H9 (cell line): ENCODE results near the gene TSPAN5. TPM values are rescaled to one million over a fixed set of nuclear protein-coding genes. Genes with fewer than 3 reads are reported as not detected.

Experiments used
- DNase-seq: peaks from one replicate; pipeline ENCODE4 v3.0.0-alpha.2; 2017
- H2AFZ ChIP-seq: one replicate; pipeline ENCODE4 v1.6.1; 2013; ENCODE audit warnings: mild to moderate bottlenecking, low read length, control low read depth, moderate library complexity
- H2AK5ac ChIP-seq: 2 replicates; pipeline ENCODE4 v1.6.1; 2013; ENCODE audit warnings: low read length, control low read depth, mixed read lengths; ENCODE audit not compliant: insufficient read length
- H2BK120ac ChIP-seq: one replicate; pipeline ENCODE4 v1.6.1; 2013; ENCODE audit warnings: low read depth, mild to moderate bottlenecking, low read length, control low read depth, inconsistent platforms; ENCODE audit not compliant: poor library complexity, severe bottlenecking
- H2BK12ac ChIP-seq: 2 replicates; pipeline ENCODE4 v1.6.1; 2013; ENCODE audit warnings: low read length, control low read depth, mixed read lengths, low read depth; ENCODE audit not compliant: insufficient read length
- H2BK15ac ChIP-seq: 2 replicates; pipeline ENCODE4 v1.6.1; 2013; ENCODE audit warnings: low read depth, low read length, control low read depth
- H2BK20ac ChIP-seq: one replicate; pipeline ENCODE4 v1.6.1; 2013; ENCODE audit warnings: low read depth, mild to moderate bottlenecking, low read length, control low read depth, inconsistent platforms; ENCODE audit not compliant: poor library complexity, severe bottlenecking
- H2BK5ac ChIP-seq: 2 replicates; pipeline ENCODE4 v1.6.1; 2013; ENCODE audit warnings: low read length, control low read depth, mixed read lengths; ENCODE audit not compliant: insufficient read length
- H3K14ac ChIP-seq: 2 replicates; pipeline ENCODE4 v1.6.1; 2013; ENCODE audit warnings: low read length, control low read depth; ENCODE audit not compliant: insufficient read depth
- H3K18ac ChIP-seq: 2 replicates; pipeline ENCODE4 v1.6.1; 2013; ENCODE audit warnings: low read depth, mild to moderate bottlenecking, mixed read lengths, low read length, control low read depth; ENCODE audit not compliant: insufficient read length
- H3K23ac ChIP-seq: 2 replicates; pipeline ENCODE4 v1.6.1; 2013; ENCODE audit warnings: low read length, control low read depth, mixed read lengths, low read depth; ENCODE audit not compliant: insufficient read length
- H3K23me2 ChIP-seq: 2 replicates; pipeline ENCODE4 v1.6.1; 2013; ENCODE audit warnings: low read depth, mild to moderate bottlenecking, mixed read lengths, low read length, control low read depth; ENCODE audit not compliant: insufficient read length, poor library complexity, severe bottlenecking
- H3K27ac ChIP-seq: 2 replicates; pipeline ENCODE4 v1.5.1; 2013; ENCODE audit warnings: low read length, control low read depth, mixed read lengths, low read depth; ENCODE audit not compliant: insufficient read length
- H3K27me3 ChIP-seq: 2 replicates; pipeline ENCODE4 v1.6.1; 2013; ENCODE audit warnings: low read length, control low read depth, inconsistent platforms; ENCODE audit not compliant: insufficient read depth
- H3K4ac ChIP-seq: 2 replicates; pipeline ENCODE4 v1.6.1; 2013; ENCODE audit warnings: low read depth, mild to moderate bottlenecking, control low read depth, inconsistent platforms, low read length, moderate library complexity
- H3K4me1 ChIP-seq: 2 replicates; pipeline ENCODE4 v1.6.1; 2013; ENCODE audit warnings: low read length, control low read depth, inconsistent platforms; ENCODE audit not compliant: insufficient read depth
- H3K4me2 ChIP-seq: 2 replicates; pipeline ENCODE4 v1.6.1; 2013; ENCODE audit warnings: low read length, control low read depth, mixed read lengths; ENCODE audit not compliant: insufficient read length, insufficient read depth
- H3K56ac ChIP-seq: 2 replicates; pipeline ENCODE4 v1.6.1; 2013; ENCODE audit warnings: low read depth, mild to moderate bottlenecking, mixed read lengths, low read length, control low read depth; ENCODE audit not compliant: insufficient read length
- H3K79me1 ChIP-seq: 2 replicates; pipeline ENCODE4 v1.6.1; 2013; ENCODE audit warnings: low read depth, mild to moderate bottlenecking, moderate library complexity, low read length, control low read depth, inconsistent platforms; ENCODE audit not compliant: insufficient read depth, poor library complexity, severe bottlenecking
- H3K79me2 ChIP-seq: 2 replicates; pipeline ENCODE4 v1.6.1; 2013; ENCODE audit warnings: low read length, control low read depth, inconsistent platforms; ENCODE audit not compliant: insufficient read depth
- H3K9ac ChIP-seq: 2 replicates; pipeline ENCODE4 v1.6.1; 2013; ENCODE audit warnings: low read length, control low read depth, mixed read lengths; ENCODE audit not compliant: insufficient read length; ENCODE audit errors: extremely low read depth
- H3K9me3 ChIP-seq: one replicate; pipeline ENCODE4 v1.6.1; 2013; ENCODE audit warnings: low read depth, low read length, inconsistent platforms; ENCODE audit not compliant: control insufficient read depth
- H3T11ph ChIP-seq: one replicate; pipeline ENCODE4 v1.6.1; 2013; ENCODE audit warnings: mild to moderate bottlenecking, low read length, control low read depth, inconsistent platforms
- H4K20me1 ChIP-seq: one replicate; pipeline ENCODE4 v1.6.1; 2013; ENCODE audit not compliant: control insufficient read depth, insufficient read length, insufficient read depth
- H4K5ac ChIP-seq: 2 replicates; pipeline ENCODE4 v1.6.1; 2013; ENCODE audit warnings: low read depth, mild to moderate bottlenecking, mixed read lengths, low read length, control low read depth; ENCODE audit not compliant: insufficient read length
- H4K8ac ChIP-seq: replicated peaks from 2 replicates; pipeline ENCODE4 v1.6.1; 2013; ENCODE audit warnings: low read length, control low read depth, mixed read lengths, low read depth; ENCODE audit not compliant: insufficient read length
- H4K91ac ChIP-seq: 2 replicates; pipeline ENCODE4 v1.6.1; 2013; ENCODE audit warnings: low read depth, mild to moderate bottlenecking, moderate library complexity, mixed read lengths, low read length, control low read depth; ENCODE audit not compliant: insufficient read length
- H3K27ac Mint-ChIP-seq, 3 experiments: 2 replicates in 2 of 3; 3 replicates in 1 of 3; pipeline ENCODE4 v1.8.0; 2020 to 2021; ENCODE audit warnings: mixed read lengths in 3 of 3, mild to moderate bottlenecking in 1 of 3, moderate library complexity in 1 of 3
- H3K27me3 Mint-ChIP-seq: 2 replicates; pipeline ENCODE4 v1.8.0; 2021; ENCODE audit warnings: low read depth, mild to moderate bottlenecking, moderate library complexity, mixed read lengths
- H3K36me3 Mint-ChIP-seq, 3 experiments: 2 replicates in 2 of 3; 3 replicates in 1 of 3; pipeline ENCODE4 v1.8.0; 2020 to 2021; ENCODE audit warnings: low read depth in 3 of 3, mixed read lengths in 3 of 3; ENCODE audit not compliant: insufficient read depth in 1 of 3
- H3K4me1 Mint-ChIP-seq, 2 experiments: 2 replicates each; pipeline ENCODE4 v1.8.0; 2020; ENCODE audit warnings: mixed read lengths in 2 of 2
- H3K4me3 Mint-ChIP-seq, 2 experiments: 2 replicates in 1 of 2; 3 replicates in 1 of 2; pipeline ENCODE4 v1.8.0; 2020 to 2021; ENCODE audit warnings: mild to moderate bottlenecking in 2 of 2, mixed read lengths in 2 of 2, moderate library complexity in 1 of 2
- H3K9me3 Mint-ChIP-seq, 2 experiments: 2 replicates in 1 of 2; 3 replicates in 1 of 2; pipeline ENCODE4 v1.8.0; 2020; ENCODE audit warnings: mild to moderate bottlenecking in 2 of 2, mixed read lengths in 2 of 2, moderate library complexity in 1 of 2
- CTCF ChIP-seq: fragments of 200-600 bp; sonication (generic); conservative IDR thresholded peaks from 3 replicates; pipeline ENCODE4 v1.8.0; 2021; ENCODE audit warnings: antibody characterized with exemption, mild to moderate bottlenecking
- WGBS: extraction: QIAGEN DNeasy Blood & Tissue Kit; methylation state at CpG from one replicate; pipeline ENCODE4 v1.1.7; 2013; ENCODE audit warnings: missing lambda C conversion rate, low lambda C conversion rate, mixed read lengths; ENCODE audit not compliant: insufficient read length; ENCODE audit errors: extremely low coverage; 5-methylcytosine and 5-hydroxymethylcytosine counted together
- total RNA-seq: library from RNA; stranded (reverse); gene quantifications from 2 replicates; pipeline ENCODE4 v1.2.1, GENCODE V29; 2021

TSPAN5 gene
- total RNA-seq, 1 experiment from 2014 or later: 7.0 TPM

- H3K4me3 Mint-ChIP-seq: no peak overlapping the region
- no peak overlapping the region for H2AFZ ChIP-seq
- no peak for TF ChIP-seq CTCF
- H4K5ac ChIP-seq: no peak overlapping the region
- H3K18ac ChIP-seq: no peak overlapping the region
- H3K27me3 ChIP-seq: no peaks in the 10 kb centered on the region
- H3T11ph ChIP-seq: no peak overlapping the region
- no peaks in the 10 kb centered on the region for H3K79me2 ChIP-seq
- no peak overlapping the region for H3K56ac ChIP-seq
- H3K9ac ChIP-seq: no peak overlapping the region
- no peaks in the 10 kb centered on the region for H4K20me1 ChIP-seq
- no peaks in the 10 kb centered on the region for H3K9me3 ChIP-seq
- no peaks in the 10 kb centered on the region for H3K23me2 ChIP-seq
- no peak overlapping the region for H2BK12ac ChIP-seq
- peaks cover 0 to 5% of the 10 kb centered on the region in 2 experiments; a peak in 1 of 4 replicates for H3K4me1 Mint-ChIP-seq
- no peak overlapping the region for H3K23ac ChIP-seq
- 0 out of 7 replicates have a peak overlapping the region, but pooled peaks of 1 of the 3 experiments have one; percentile 35 for H3K27ac Mint-ChIP-seq
- H3K14ac ChIP-seq: no peak overlapping the region
- WGBS: no CpG with 5 or more reads among the region's 4 CpGs
- no peak overlapping the region for H4K91ac ChIP-seq
- no peak overlapping the region for H3K4ac ChIP-seq
- H3K27me3 Mint-ChIP-seq: no peaks in the 10 kb centered on the region
- H3K9me3 Mint-ChIP-seq: no peaks in the 10 kb centered on the region
- H3K79me1 ChIP-seq: no peaks in the 10 kb centered on the region
- no peak overlapping the region for H3K27ac ChIP-seq
- no peak overlapping the region for H2BK5ac ChIP-seq
- no peak overlapping the region for H4K8ac ChIP-seq
- H3K4me2 ChIP-seq: no peak overlapping the region
- no peak overlapping the region for H2BK120ac ChIP-seq
- peaks cover 0 to 4% (median 0%) of the 10 kb centered on the region in 3 experiments; a peak in 2 of 7 replicates for H3K36me3 Mint-ChIP-seq
- H3K4me1 ChIP-seq: peaks cover 4% of the 10 kb centered on the region
- no peak overlapping the region for H2BK20ac ChIP-seq
- no peak for DNase-seq
- H2AK5ac ChIP-seq: no peak overlapping the region
- no peak overlapping the region for H2BK15ac ChIP-seq
These were observed 83.6 kb downstream of the TSPAN5 start for GRCh38 chr4:98574816-98575215.
